ENCODE data around the gene CLDND2.
"Not testable (repeated sequence)": the region's sequence is repeated elsewhere in the genome, so short reads cannot be mapped to it uniquely, and the experiment has no call there.

The CLDND2 gene

GRCh38 chr19:51368366-51369282 is at the start of gene CLDND2:
CLDND2 (minus strand) TSS chr19:51369003; CDS start chr19:51368577, 426 bp downstream.
- peak in 4 of 56 donors; percentile 11 to 58 (median 36) for DNase-seq

- no peak for DNase-seq
These were observed 49.0 kb upstream of the CLDND2 start for GRCh38 chr19:51417810-51418157.

GRCh38 chr19:51417107-51417809 is 48.5 kb upstream of the CLDND2 start, which contains the start of gene SIGLEC10:
SIGLEC10 (minus strand) TSS chr19:51417642; CDS start chr19:51417581, 61 bp downstream.
- peak in 12 of 56 donors; percentile 9 to 43 (median 17) for DNase-seq

GRCh38 chr19:51416422-51416821 is 47.6 kb upstream of the CLDND2 start:
- not testable (repeated sequence) for DNase-seq

GRCh38 chr19:51415187-51415586 is 46.4 kb upstream of the CLDND2 start:
- DNase-seq = no peak

- DNase-seq = no peak
These were observed 42.3 kb upstream of the CLDND2 start for GRCh38 chr19:51410950-51411748.

- DNase-seq = peak in 1 of 56 donors; percentile 25
These were observed 38.8 kb upstream of the CLDND2 start for GRCh38 chr19:51407511-51408131.

- no peak for DNase-seq
These were observed 33.3 kb upstream of the CLDND2 start for GRCh38 chr19:51402117-51402516.

- DNase-seq = not testable (repeated sequence)
These were observed 31.1 kb upstream of the CLDND2 start for GRCh38 chr19:51399936-51400335.

GRCh38 chr19:51399231-51399630 is 30.4 kb upstream of the CLDND2 start:
- no peak for DNase-seq

- no peak for DNase-seq
These were observed 29.4 kb upstream of the CLDND2 start for GRCh38 chr19:51398096-51398704.

GRCh38 chr19:51397453-51397852 is 28.6 kb upstream of the CLDND2 start:
- not testable (repeated sequence) for DNase-seq

GRCh38 chr19:51396175-51396574 is 27.4 kb upstream of the CLDND2 start:
- DNase-seq = no peak

- peak in 55 of 56 donors; percentile 29 to 95 (median 86) for DNase-seq
These were observed 25.4 kb upstream of the CLDND2 start for GRCh38 chr19:51394050-51394836.

- DNase-seq = no peak
These were observed 23.9 kb upstream of the CLDND2 start for GRCh38 chr19:51392701-51393100.

GRCh38 chr19:51391073-51391611 is 22.3 kb upstream of the CLDND2 start:
- no peak for DNase-seq

GRCh38 chr19:51389143-51389542 is 20.3 kb upstream of the CLDND2 start:
- DNase-seq = no peak

- DNase-seq = no peak
These were observed 19.2 kb upstream of the CLDND2 start, which contains the start of gene LIM2 for GRCh38 chr19:51387924-51388389. LIM2 (minus strand) TSS chr19:51387974; CDS start chr19:51387443, 531 bp downstream.

- DNase-seq = no peak
These were observed 18.2 kb upstream of the CLDND2 start for GRCh38 chr19:51386882-51387520.
